Endothelial cell of umbilical vein (primary cell): ENCODE data around the gene HSD17B7. TPM values are rescaled to one million over a fixed set of nuclear protein-coding genes. Genes with fewer than 3 reads are reported as not detected.
"Not testable (repeated sequence)": the region's sequence is repeated elsewhere in the genome, so short reads cannot be mapped to it uniquely, and the experiment has no call there.

Experiments
- BruUV-seq: library from RNA; stranded (reverse); fragments of 400-500 nt; replicated peaks from 2 replicates; lab custom pipeline; 2021; lab: Mats Ljungman, UMichigan
- CTCF ChIA-PET: fragments of 300-600, 350-600 bp; sonication (Branson Sonifier 250); formaldehyde crosslinking; loops from one replicate; lab custom pipeline; 2021; ENCODE audit warnings: antibody characterized with exemption, inconsistent platforms; lab: Charles Lee
- POLR2A ChIA-PET: fragments of 300-600, 350-600 bp; sonication (Branson Sonifier 250); formaldehyde crosslinking; loops from one replicate; lab custom pipeline; 2021; ENCODE audit warnings: antibody characterized with exemption, inconsistent platforms; lab: Charles Lee
- DNase-seq: peaks from one replicate; pipeline ENCODE4 v3.0.0-alpha.2; 2011; ENCODE audit warnings: low read depth, low spot score
- FAIRE-seq: peaks from 2 replicates; lab custom pipeline; 2011; peaks lifted over from hg19 to GRCh38; lab: Jason Lieb, UNC
- H2AFZ ChIP-seq: 2 replicates; pipeline ENCODE4 v1.6.0; 2012; ENCODE audit warnings: low read depth, low read length, control low read depth, inconsistent platforms
- H3K27ac ChIP-seq: 2 replicates; pipeline ENCODE4 v1.5.1; 2011; ENCODE audit warnings: low read depth, mild to moderate bottlenecking, control low read depth, low read length, moderate library complexity; ENCODE audit not compliant: insufficient read depth
- H3K27me3 ChIP-seq, 2 experiments: 2 replicates each; pipeline versions ENCODE4 v1.6.0 to v1.6.1; 2011; ENCODE audit warnings: low read length in 2 of 2, mixed read lengths in 1 of 2; ENCODE audit not compliant: control insufficient read depth in 2 of 2, insufficient read depth in 2 of 2
- H3K36me3 ChIP-seq, 2 experiments: 2 replicates in 1 of 2; 3 replicates in 1 of 2; pipeline ENCODE4 v1.5.1; 2011; ENCODE audit warnings: low read length in 2 of 2, mild to moderate bottlenecking in 1 of 2, moderate library complexity in 1 of 2; ENCODE audit not compliant: control insufficient read depth in 2 of 2, insufficient read depth in 2 of 2; ENCODE audit errors: extremely low read depth in 1 of 2
- H3K4me1 ChIP-seq: 3 replicates; pipeline ENCODE4 v1.5.1; 2011; ENCODE audit warnings: mild to moderate bottlenecking, low read length; ENCODE audit not compliant: control insufficient read depth, insufficient read depth; ENCODE audit errors: extremely low read depth
- H3K4me2 ChIP-seq: 2 replicates; pipeline ENCODE4 v1.6.1; 2011; ENCODE audit warnings: low read length, control low read depth, mixed read lengths; ENCODE audit not compliant: insufficient read depth
- H3K4me3 ChIP-seq, 3 experiments: fragments of 200-600 bp in 1 of 3; sonication (generic), shearing (Covaris generic) in 1 of 3; replicated peaks in 1 of 3; 2 replicates each; pipeline ENCODE4 v1.5.1; 2011 to 2016; ENCODE audit warnings: control low read depth in 3 of 3, low read length in 3 of 3, mild to moderate bottlenecking in 2 of 3, inconsistent platforms in 1 of 3, low read depth in 1 of 3, moderate library complexity in 1 of 3; ENCODE audit not compliant: insufficient read depth in 1 of 3
- H3K79me2 ChIP-seq: 2 replicates; pipeline ENCODE4 v1.6.0; 2012; ENCODE audit warnings: low read length, inconsistent platforms; ENCODE audit not compliant: control insufficient read depth, insufficient read depth
- H3K9ac ChIP-seq: replicated peaks from 2 replicates; pipeline ENCODE3; 2011; ENCODE audit warnings: low read length, control low read depth; ENCODE audit not compliant: insufficient read depth; ENCODE audit errors: extremely low read depth
- H3K9me1 ChIP-seq: replicated peaks from 3 replicates; pipeline ENCODE4 v1.6.0; 2011; ENCODE audit warnings: mild to moderate bottlenecking, low read length; ENCODE audit not compliant: control insufficient read depth, insufficient read depth; ENCODE audit errors: extremely low read depth
- H3K9me3 ChIP-seq: replicated peaks from 2 replicates; pipeline ENCODE4 v1.5.1; 2012; ENCODE audit warnings: low read length, inconsistent platforms; ENCODE audit not compliant: control insufficient read depth, insufficient read depth
- H4K20me1 ChIP-seq: replicated peaks from 2 replicates; pipeline ENCODE3; 2011; ENCODE audit warnings: mild to moderate bottlenecking, low read length; ENCODE audit not compliant: control insufficient read depth, insufficient read depth; ENCODE audit errors: extremely low read depth
- dilution Hi-C: fragments of 300-500 bp; cut with MboI; formaldehyde crosslinking; loops from one replicate; pipeline ENCODE4 v1.15.0; 2019; ENCODE audit warnings: low sequenced_read_pairs; ENCODE audit not compliant: extremely low pct_ligation_motif_present
- intact Hi-C: fragments of 100-400 bp; cut with micrococcal nuclease; formaldehyde crosslinking; loops from one replicate; pipeline ENCODE4 v1.10.0; 2022
- polyA plus RNA-seq, 4 experiments: library from polyadenylated mRNA; depleted of rRNA in 3 of 4; stranded (reverse) in 3 of 4; unstranded in 1 of 4; fragments of >200 nt; gene quantifications; 2 replicates each; pipeline versions ENCODE4 v1.2.1 to v1.2.3, GENCODE V29; 2011 to 2012; ENCODE audit warnings: missing spikeins in 1 of 4
- total RNA-seq: library from RNA; stranded (reverse); gene quantifications from 2 replicates; pipeline ENCODE4 v1.2.3, GENCODE V29; 2021

The HSD17B7 gene
- total and polyA plus RNA-seq, 2 donors (not counting 3 experiments of a cell fraction or from before 2014, with no cell fraction given): 17.7 to 26.6 TPM

DNA sequence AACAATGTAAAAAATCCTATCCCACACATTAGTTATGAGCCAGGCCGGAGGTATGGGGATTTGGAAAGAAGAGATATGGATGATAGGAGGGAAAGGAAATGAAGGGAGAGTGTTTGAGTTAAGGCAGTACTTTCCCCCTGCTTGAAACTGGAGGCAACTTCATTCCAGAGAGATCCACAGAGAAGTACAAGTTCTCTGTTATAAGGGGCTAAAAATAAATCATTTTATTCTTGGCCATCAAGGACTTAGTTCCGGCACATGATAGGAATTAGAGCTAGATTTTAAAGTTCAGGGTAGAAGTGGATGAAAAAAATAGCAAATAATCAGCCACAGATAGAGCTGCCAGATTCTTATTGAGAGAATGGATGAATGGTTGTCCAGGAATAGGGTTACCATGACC lies 27.6 kb downstream of the HSD17B7 start:
- dilution Hi-C loops, H3K79me2 ChIP-seq, H3K27ac ChIP-seq, CTCF ChIA-PET, H3K9ac ChIP-seq, H3K4me3 ChIP-seq, H3K9me3 ChIP-seq, DNase-seq, H4K20me1 ChIP-seq, BruUV-seq, intact Hi-C loops, H3K9me1 ChIP-seq, H3K4me2 ChIP-seq, H3K27me3 ChIP-seq, FAIRE-seq, H3K36me3 ChIP-seq, POLR2A ChIA-PET, H2AFZ ChIP-seq: not testable (repeated sequence)
- H3K4me1 ChIP-seq: peaks cover 14% of the 10 kb centered on the region

DNA sequence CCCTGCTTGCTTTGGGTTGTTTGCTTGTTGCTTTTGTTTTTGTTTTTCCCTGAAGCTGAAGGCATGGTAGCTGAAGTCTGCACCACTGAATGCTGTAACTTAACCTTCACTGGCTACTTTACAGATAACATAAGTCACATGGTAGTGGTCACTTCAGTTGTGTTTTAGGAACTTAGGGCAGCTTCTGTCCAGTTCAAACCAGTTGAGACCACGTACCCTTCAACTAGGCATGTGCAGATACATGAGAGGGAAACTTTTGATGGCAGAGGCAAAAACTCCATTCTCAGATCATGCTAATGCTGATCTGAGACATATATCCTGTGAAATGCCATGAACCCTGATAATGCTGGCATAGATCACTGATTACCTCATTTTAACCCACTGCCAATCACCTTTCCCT lies 28.2 kb downstream of the HSD17B7 start:
- H3K79me2 ChIP-seq, H3K9me3 ChIP-seq, H3K4me3 ChIP-seq, H3K9me1 ChIP-seq, H2AFZ ChIP-seq, BruUV-seq, H4K20me1 ChIP-seq, H3K4me2 ChIP-seq, H3K36me3 ChIP-seq, FAIRE-seq, intact Hi-C loops, H3K9ac ChIP-seq, dilution Hi-C loops, POLR2A ChIA-PET, DNase-seq, CTCF ChIA-PET, H3K27me3 ChIP-seq, H3K27ac ChIP-seq: not testable (repeated sequence)
- H3K4me1 ChIP-seq: peaks cover 16% of the 10 kb centered on the region
